ENCODE results near the gene LRRC8B. TPM values are rescaled to one million over a fixed set of nuclear protein-coding genes. Genes with fewer than 3 reads are reported as not detected.

The LRRC8B gene
- total RNA-seq, 4 donors from 2014 or later = 3.3 to 9.2 (median 4.1) TPM

DNA sequence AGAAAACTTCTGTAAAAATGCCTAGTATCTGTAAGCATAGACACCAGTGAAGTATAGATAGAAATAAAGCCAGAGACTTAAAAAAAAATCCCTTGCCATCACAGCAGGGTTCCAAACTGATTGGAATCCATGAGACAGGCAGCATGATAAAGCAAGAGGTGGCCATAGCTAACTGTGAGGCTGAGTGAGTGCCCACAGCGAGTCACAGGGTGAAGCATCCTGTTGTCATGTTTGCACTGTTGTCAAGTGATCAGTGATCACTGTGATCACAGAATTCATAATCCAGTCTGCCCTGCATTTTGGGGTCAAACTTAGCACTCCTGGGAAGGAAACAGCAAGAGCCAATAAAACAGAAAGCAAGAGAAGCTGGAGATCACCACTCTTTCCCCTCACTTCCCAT is 33.3 kb downstream of the LRRC8B start:
- 100% methylated on average over 1 of the region's 1 CpG for WGBS
- Histone ChIP-seq H3K4me3 (no peak overlapping the region), H3K27me3 (no peaks in the 10 kb centered on the region), H3K4me1 (peaks cover 5 to 16% (median 9%) of the 10 kb centered on the region in 4 donors), H3K36me3 (peaks cover 0 to 5% (median 0%) of the 10 kb centered on the region in 4 donors), H3K27ac (replicated peaks in 1 of 4) (peak overlapping the region in 2 of 4 donors; percentile 24 to 52), H3K9me3 (no peaks in the 10 kb centered on the region)
- TF ChIP-seq POLR2A (IDR thresholded peaks at IDR 0.05; ENCODE audit: low read depth) (no peak), EP300 (IDR thresholded peaks at IDR 0.05) (no peak), POLR2AphosphoS5 (IDR thresholded peaks at IDR 0.05) (no peak)
- TF ChIP-seq, protein P1, sequence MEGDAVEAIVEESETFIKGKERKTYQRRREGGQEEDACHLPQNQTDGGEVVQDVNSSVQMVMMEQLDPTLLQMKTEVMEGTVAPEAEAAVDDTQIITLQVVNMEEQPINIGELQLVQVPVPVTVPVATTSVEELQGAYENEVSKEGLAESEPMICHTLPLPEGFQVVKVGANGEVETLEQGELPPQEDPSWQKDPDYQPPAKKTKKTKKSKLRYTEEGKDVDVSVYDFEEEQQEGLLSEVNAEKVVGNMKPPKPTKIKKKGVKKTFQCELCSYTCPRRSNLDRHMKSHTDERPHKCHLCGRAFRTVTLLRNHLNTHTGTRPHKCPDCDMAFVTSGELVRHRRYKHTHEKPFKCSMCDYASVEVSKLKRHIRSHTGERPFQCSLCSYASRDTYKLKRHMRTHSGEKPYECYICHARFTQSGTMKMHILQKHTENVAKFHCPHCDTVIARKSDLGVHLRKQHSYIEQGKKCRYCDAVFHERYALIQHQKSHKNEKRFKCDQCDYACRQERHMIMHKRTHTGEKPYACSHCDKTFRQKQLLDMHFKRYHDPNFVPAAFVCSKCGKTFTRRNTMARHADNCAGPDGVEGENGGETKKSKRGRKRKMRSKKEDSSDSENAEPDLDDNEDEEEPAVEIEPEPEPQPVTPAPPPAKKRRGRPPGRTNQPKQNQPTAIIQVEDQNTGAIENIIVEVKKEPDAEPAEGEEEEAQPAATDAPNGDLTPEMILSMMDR (IDR thresholded peaks at IDR 0.05) = no peak
- intact Hi-C loops (cut with DNase I) = no loop called here
- DNase-seq (ENCODE audit: extremely low spot score) = no peak

DNA sequence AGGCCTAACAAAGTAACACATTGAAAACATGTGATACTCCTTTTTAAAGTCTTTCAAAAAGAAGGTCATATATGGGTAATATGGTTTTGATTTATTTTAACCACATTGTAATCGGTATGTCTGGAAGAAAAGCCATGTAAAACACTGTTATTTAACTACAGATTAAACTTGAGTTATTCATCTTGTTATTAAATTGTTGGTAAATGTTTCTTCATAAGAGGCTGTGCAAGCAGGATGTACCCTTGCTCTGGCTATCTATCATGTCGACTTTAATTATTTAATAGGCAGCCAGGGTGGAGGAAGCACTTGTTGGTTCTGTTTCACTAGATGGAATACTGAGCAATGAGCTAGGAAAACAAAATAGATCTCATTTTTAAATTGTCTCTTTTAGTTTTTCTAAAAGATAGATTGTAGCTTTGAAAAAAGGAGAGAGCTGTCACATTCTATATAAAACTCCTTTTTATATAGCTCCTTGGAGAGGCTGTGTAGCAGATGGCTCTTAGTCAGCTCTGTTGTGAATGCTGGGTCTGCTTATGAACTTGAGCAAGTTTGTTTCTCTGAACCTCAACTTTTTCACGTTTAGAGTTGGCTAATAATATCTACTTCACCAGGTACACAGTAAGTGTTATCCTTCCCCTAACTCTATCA is 39.5 kb downstream of the LRRC8B start:
- no peak overlapping the region for H3K4me3 ChIP-seq
- DNase-seq (ENCODE audit: extremely low spot score) = no peak
- no peaks in the 10 kb centered on the region for H3K27me3 ChIP-seq
- no peaks in the 10 kb centered on the region for H3K9me3 ChIP-seq
- H3K27ac ChIP-seq (replicated peaks in 1 of 4) = no peak overlapping the region
- intact Hi-C loops (cut with DNase I) = no loop called here
- WGBS = 43% methylated on average over 3 of the region's 3 CpGs
- peaks cover 0 to under 1% (median 0%) of the 10 kb centered on the region in 4 donors for H3K36me3 ChIP-seq
- H3K4me1 ChIP-seq = no peaks in the 10 kb centered on the region
- TF ChIP-seq POLR2A (IDR thresholded peaks at IDR 0.05; ENCODE audit: low read depth) (no peak), POLR2AphosphoS5 (IDR thresholded peaks at IDR 0.05) (no peak), EP300 (IDR thresholded peaks at IDR 0.05) (no peak)
- TF ChIP-seq, protein P1 (IDR thresholded peaks at IDR 0.05) = no peak

DNA sequence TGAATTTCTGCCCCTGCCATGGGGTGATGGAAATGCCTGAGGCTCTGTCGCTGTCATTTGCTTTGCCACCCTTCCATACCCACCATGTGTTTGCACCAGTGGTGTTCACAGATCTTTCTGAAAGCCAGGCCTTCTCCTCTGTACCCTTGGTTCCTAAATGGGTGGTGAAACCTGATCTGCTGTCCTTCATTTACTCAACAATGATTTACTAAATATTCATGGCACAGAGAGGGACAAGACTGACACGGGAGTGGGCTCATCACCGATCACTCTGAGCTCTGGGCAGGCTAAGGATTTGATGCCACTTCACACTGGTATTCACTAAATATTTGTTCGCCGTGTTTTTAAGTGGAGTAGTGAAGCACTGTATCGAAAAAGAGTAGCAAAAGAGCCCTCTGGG is 40.9 kb downstream of the LRRC8B start:
- DNase-seq (ENCODE audit: extremely low spot score) = no peak
- Histone ChIP-seq H3K27ac (replicated peaks in 1 of 4) (no peak overlapping the region), H3K36me3 (no peaks in the 10 kb centered on the region), H3K27me3 (no peaks in the 10 kb centered on the region), H3K9me3 (no peaks in the 10 kb centered on the region), H3K4me3 (no peak overlapping the region), H3K4me1 (no peaks in the 10 kb centered on the region)
- intact Hi-C loops (cut with DNase I) = no loop called here
- 93% methylated on average over 6 of the region's 6 CpGs for WGBS
- TF ChIP-seq POLR2A (IDR thresholded peaks at IDR 0.05; ENCODE audit: low read depth) (no peak), POLR2AphosphoS5 (IDR thresholded peaks at IDR 0.05) (no peak), EP300 (IDR thresholded peaks at IDR 0.05) (no peak)
- TF ChIP-seq, protein P1 (IDR thresholded peaks at IDR 0.05) = no peak

DNA sequence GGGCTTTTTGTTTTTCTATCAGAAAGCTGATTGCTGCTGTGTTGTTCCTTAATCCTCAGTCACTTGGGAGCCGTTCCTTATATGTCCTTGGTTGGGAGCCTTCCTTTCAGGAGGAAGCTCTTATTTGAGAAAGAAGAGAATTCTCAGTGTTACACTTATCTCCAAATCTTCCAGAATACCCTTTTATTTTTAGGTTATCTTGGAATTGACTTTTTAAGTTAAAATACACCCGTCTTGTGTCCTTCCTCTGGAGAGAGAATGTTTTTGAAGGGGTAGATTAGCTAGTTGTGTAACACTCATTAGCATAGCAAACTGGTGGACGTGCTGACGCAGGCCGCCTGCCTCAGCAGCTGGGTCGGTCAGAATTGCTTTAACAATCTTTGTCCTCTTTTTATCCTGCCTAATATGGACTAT is 42.1 kb downstream of the LRRC8B start:
- Histone ChIP-seq H3K4me3 (peak overlapping the region in 1 of 4 donors; percentile 9), H3K9me3 (no peaks in the 10 kb centered on the region), H3K4me1 (no peaks in the 10 kb centered on the region), H3K27ac (replicated peaks in 1 of 4) (peak overlapping the region; percentile 13 to 53 (median 46)), H3K36me3 (no peaks in the 10 kb centered on the region), H3K27me3 (no peaks in the 10 kb centered on the region)
- intact Hi-C loops (cut with DNase I) = no loop called here
- TF ChIP-seq, protein P1 (IDR thresholded peaks at IDR 0.05) = no peak
- TF ChIP-seq EP300 (IDR thresholded peaks at IDR 0.05) (no peak), POLR2A (IDR thresholded peaks at IDR 0.05; ENCODE audit: low read depth) (no peak), POLR2AphosphoS5 (IDR thresholded peaks at IDR 0.05) (peak; percentile 18 to 26)
- DNase-seq (ENCODE audit: extremely low spot score) = no peak
- 52% methylated on average over 6 of the region's 6 CpGs for WGBS

DNA sequence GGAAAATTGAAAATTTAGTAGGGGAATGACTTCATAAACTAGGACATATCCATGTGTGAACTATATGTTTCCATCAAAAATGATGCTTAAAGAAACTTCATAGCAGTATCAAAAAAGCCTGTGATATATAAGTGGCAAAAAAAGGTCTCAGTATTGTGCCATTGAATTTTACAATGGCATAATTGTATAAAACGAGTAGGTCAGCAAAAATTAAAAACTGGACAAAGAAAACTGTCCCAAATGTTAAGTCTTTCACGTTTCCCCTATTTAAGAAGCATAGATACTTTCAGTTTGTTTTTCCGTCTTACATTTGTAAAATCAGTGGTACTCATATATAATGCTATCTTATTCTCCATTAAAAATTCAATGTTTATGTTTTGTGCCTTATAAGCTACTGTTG is 43.2 kb downstream of the LRRC8B start:
- Histone ChIP-seq H3K36me3 (no peaks in the 10 kb centered on the region), H3K27me3 (no peaks in the 10 kb centered on the region), H3K9me3 (no peaks in the 10 kb centered on the region), H3K4me3 (no peak overlapping the region), H3K4me1 (no peaks in the 10 kb centered on the region), H3K27ac (replicated peaks in 1 of 4) (no peak overlapping the region)
- no peak for DNase-seq (ENCODE audit: extremely low spot score)
- WGBS = 71% methylated on average over 3 of the region's 3 CpGs
- intact Hi-C loops (cut with DNase I) = no loop called here
- TF ChIP-seq EP300 (IDR thresholded peaks at IDR 0.05) (no peak), POLR2A (IDR thresholded peaks at IDR 0.05; ENCODE audit: low read depth) (no peak), POLR2AphosphoS5 (IDR thresholded peaks at IDR 0.05) (no peak)
- TF ChIP-seq, protein P1 (IDR thresholded peaks at IDR 0.05) = no peak
